Right lobe of liver (tissue), 4 donors: ENCODE results near the gene TEDC2.

ENCODE experiments used
- CTCF ChIP-seq, 4 donors: fragments of 200-600 bp in 3 of 4; fragments of 450-650 bp in 1 of 4; IDR thresholded peaks; one replicate each; pipeline versions ENCODE4 v1.5.1 to v1.8.0; 2016 to 2022; ENCODE audit warnings: antibody characterized with exemption in 4 of 4, mild to moderate bottlenecking in 2 of 4
- POLR2A ChIP-seq: fragments of 450-650 bp; IDR thresholded peaks from one replicate; pipeline ENCODE4 v1.6.1; 2017; ENCODE audit warnings: antibody characterized with exemption, mild to moderate bottlenecking
- donor health status: DM: no; HTN: no; CAD: no.
- donor health status: DM: no; HTN: no; CAD: no.
- donor health status: DM: no; HTN: yes; CAD: no.

GRCh38 chr16:2508722-2509400 is 49.0 kb downstream of the TEDC2 start:
- TF ChIP-seq CTCF (IDR thresholded peaks at IDR 0.05): no peak
- no peak for TF ChIP-seq POLR2A
